Esophagus muscularis mucosa (tissue), 3 donors: ENCODE results near the gene TRIM67.

Experiments used
- POLR2A ChIP-seq: fragments of 450-650 bp; IDR thresholded peaks from one replicate; pipeline ENCODE4 v1.6.1; 2017; ENCODE audit warnings: antibody characterized with exemption, moderate library complexity, mild to moderate bottlenecking, low read depth
- TF ChIP-seq, protein P1 (sequence below), 3 experiments: fragments of 200-600 bp in 2 of 3; fragments of 450-650 bp in 1 of 3; sonication (generic) in 2 of 3; IDR thresholded peaks; one replicate each; pipeline ENCODE4 v1.5.1; 2017 to 2019; ENCODE audit warnings: antibody characterized with exemption in 3 of 3, mild to moderate bottlenecking in 2 of 3, moderate library complexity in 1 of 3

DNA sequence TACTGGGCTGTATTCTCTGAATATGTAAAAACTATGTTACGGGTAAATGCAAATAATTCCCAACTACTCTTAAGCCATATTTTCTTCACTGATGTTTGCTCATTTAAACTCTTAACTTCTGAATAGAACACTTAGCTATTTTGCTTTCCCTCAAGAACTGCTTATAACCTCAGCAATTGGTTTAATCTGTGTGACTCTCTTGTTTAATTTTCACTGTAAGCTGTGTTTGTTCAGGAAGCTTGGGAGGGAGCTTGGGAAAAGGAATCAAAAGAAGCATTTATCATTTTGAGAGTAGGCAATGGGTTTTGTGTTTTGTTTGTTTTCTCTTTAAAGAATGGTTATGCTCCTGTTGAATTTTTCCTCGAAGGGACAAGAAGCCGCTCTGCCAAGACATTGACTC lies 103.5 kb downstream of the TRIM67 start:
- TF ChIP-seq, protein P1, sequence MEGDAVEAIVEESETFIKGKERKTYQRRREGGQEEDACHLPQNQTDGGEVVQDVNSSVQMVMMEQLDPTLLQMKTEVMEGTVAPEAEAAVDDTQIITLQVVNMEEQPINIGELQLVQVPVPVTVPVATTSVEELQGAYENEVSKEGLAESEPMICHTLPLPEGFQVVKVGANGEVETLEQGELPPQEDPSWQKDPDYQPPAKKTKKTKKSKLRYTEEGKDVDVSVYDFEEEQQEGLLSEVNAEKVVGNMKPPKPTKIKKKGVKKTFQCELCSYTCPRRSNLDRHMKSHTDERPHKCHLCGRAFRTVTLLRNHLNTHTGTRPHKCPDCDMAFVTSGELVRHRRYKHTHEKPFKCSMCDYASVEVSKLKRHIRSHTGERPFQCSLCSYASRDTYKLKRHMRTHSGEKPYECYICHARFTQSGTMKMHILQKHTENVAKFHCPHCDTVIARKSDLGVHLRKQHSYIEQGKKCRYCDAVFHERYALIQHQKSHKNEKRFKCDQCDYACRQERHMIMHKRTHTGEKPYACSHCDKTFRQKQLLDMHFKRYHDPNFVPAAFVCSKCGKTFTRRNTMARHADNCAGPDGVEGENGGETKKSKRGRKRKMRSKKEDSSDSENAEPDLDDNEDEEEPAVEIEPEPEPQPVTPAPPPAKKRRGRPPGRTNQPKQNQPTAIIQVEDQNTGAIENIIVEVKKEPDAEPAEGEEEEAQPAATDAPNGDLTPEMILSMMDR (IDR thresholded peaks at IDR 0.05): no peak
- no peak for TF ChIP-seq POLR2A
